Posterior vena cava (tissue), 2 donors: ENCODE measurements around the gene MRO. TPM values are rescaled to one million over a fixed set of nuclear protein-coding genes. Genes with fewer than 3 reads are reported as not detected.
"Not testable (repeated sequence)": the region's sequence is repeated elsewhere in the genome, so short reads cannot be mapped to it uniquely, and the experiment has no call there.

Experiments
- DNase-seq: peaks from one replicate; pipeline ENCODE4 v3.0.0-alpha.2; 2020; ENCODE audit warnings: low spot score
- intact Hi-C, 2 donors: fragments of 100-400 bp; cut with DNase I; formaldehyde crosslinking; loops; one replicate each; pipeline versions ENCODE4 v1.14.1 to v1.14.2; 2022 to 2023
- total RNA-seq, 2 donors: library from RNA; stranded (reverse); fragmentation: NEBNext Ultra II Directional; extraction: Animal tissue kit (Norgen Biotek cat#: 25700); gene quantifications; one replicate each; pipeline ENCODE4 v1.2.1, GENCODE V29; 2021
- donor health status: DM: yes; HTN: yes; CAD: no.
- donor health status: DM: yes; HTN: yes; CAD: no.

The MRO gene
- total RNA-seq, 2 donors from 2014 or later, result 1.4 to 2.3 TPM

GRCh38 chr18:50797142-50797541 lies 22.7 kb downstream of the MRO start:
- intact Hi-C loops, result no loop called here

DNA sequence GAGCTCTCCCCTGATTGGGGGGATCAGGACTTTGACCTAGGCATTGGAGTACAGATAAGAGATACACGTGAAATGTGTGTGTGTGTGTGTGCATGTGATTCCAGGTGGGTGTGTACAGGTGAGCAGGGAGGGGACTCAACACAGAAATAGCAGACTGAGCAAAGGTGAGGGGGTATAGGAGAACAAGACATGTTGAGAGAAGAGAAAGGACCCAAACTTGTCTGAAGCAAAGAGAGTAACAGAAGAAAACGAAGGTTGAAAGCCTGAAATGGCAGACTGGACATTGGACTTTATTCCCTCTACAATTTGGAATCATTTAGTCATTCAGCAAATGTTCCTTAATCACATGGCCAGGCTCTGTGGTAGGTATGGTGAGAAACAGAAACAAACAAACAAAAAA lies 23.3 kb downstream of the MRO start:
- intact Hi-C loops, result no loop called here
- no peak for DNase-seq

More at GRCh38 chr18:50797142-50797541, 22.7 kb downstream of the MRO start:
- no peak for DNase-seq

GRCh38 chr18:50793641-50794565 lies 25.9 kb downstream of the MRO start:
- intact Hi-C loops, result no loop called here
- DNase-seq, result no peak

GRCh38 chr18:50792885-50793284 lies 26.9 kb downstream of the MRO start:
- DNase-seq, result no peak
- intact Hi-C loops, result no loop called here

DNA sequence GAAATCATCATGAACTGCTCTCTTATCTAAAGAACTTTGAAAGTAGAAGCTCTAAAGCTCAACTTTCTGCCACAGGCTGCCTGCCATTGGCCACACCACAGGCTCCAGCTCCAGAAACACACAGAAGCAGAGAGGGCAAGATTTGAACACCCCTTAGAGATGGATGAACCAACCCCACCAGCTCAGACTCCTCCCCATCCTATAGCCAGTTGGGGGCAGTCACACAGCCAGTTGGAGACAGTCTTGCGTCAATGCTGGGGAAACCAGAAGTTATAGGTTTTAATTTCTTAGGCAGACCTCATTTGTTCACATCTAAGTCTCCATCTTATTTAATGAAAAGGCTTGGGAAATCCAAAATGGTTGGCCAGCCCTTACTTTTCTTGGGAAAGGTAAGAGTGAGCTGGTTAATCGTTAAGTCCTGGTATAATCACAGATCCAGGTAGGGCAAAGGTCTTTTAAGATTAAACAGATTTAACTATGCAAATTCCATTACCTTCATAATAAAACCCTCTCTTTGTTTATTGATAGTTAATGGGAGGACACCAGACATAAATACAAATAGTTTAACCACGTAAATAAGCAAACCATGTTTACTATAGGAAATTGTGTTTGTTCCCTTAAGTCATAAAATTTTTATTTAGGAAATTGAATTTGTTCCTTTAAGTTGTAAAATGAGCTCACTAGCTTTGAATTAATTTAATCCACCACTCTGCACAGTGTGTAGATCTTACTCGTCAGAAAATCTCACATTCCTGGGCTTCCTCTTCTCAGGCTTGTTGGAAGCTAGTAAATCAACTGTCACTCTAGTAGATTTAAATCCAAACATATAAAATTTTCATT lies 28.0 kb downstream of the MRO start:
- intact Hi-C loops, result no loop called here
- DNase-seq, result no peak

GRCh38 chr18:50790948-50791347 lies 28.9 kb downstream of the MRO start:
- DNase-seq, result no peak
- intact Hi-C loops, result no loop called here

DNA sequence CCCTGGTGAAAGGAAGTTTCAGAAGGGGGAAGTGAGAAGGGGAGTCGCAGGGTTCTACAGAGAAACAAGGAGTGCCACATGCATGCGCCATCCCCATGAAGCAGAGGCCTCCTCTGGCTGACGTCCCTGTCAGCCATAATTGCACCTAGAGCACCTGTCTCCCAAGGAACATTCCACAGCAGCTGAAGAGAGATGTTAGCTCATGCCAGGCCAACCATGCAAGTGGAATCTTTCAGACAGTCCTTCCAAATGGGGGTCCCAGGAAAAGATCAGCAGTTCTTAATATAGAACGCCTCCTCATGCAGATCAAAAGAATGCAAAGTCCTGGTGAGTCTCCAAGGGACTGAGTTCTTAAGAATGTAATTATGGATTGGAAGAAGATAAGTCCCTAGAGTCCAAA lies 29.6 kb downstream of the MRO start:
- intact Hi-C loops, result no loop called here
- no peak for DNase-seq

DNA sequence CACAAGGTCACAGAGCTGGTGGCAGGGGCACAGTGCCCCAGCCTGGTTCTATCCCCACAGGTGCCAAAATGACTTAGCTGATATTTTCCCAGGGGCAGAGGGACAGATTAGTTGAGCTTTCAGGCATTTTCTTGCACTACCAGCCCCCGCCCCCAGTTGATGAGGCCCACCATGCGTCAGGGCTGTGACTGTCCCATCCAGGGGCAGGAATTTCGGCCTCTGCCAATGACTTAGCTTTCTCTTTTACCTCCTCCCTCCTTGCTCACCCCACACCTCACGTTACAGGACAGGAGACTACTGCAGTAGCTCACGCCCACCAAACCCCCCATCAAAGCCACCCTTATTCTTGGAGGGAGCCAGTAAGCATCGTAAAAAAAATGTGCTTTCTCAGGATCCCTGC lies 31.5 kb downstream of the MRO start:
- no peak for DNase-seq
- intact Hi-C loops, result loop anchor here in 1 of 2 donors (10.0 kb wide), 1 partner anchor 283 kb away; no protein-coding TSS in a partner anchor

- intact Hi-C loops, result loop anchor here in 1 of 2 donors (10.0 kb wide), 1 partner anchor 282 kb away; no protein-coding TSS in a partner anchor
- DNase-seq, result no peak
Measured at GRCh38 chr18:50786864-50787263, 33.0 kb downstream of the MRO start.

DNA sequence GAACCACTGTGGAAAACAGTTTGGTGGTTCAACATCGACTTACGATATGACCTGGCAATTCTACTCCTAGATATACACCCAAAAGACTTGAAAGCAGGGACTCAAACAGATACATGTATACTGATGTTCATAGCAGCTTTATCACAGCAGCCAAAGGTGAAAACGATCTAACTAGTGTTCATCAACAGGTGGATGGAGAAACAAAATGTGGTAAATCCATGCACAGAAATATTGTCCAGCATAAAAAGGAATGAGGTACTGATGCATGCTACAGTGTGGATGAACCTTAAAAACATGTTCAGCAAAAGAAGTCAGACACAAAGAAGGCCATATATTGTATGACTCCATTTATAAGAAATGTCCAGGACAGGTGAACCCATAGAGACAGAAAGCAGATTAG lies 36.3 kb downstream of the MRO start:
- intact Hi-C loops, result loop anchor here in 1 of 2 donors (10.0 kb wide), 1 partner anchor 279 kb away; no protein-coding TSS in a partner anchor
- no peak for DNase-seq

DNA sequence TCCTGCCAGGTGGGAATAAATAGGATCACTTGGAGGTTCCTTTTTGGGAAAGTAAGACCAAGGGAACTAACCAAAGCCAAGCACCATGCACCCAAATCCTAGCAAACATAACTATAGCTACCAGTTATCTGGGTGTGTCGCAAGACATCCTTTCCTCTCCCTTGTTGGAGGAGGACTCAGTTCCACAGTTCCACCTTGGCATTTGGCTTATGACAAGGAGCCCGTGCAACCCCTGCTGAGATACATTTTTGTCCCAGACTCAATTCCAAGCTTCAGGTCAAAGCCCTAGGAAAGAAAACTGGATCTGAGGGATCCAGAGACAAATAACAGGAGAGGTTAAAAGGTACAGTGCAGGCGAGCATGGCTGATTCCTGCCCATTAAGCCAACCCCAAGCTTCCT lies 40.8 kb downstream of the MRO start:
- intact Hi-C loops, DNase-seq: not testable (repeated sequence)

GRCh38 chr18:50776383-50776782 lies 43.4 kb downstream of the MRO start:
- no peak for DNase-seq
- intact Hi-C loops, result no loop called here

GRCh38 chr18:50775726-50776125 lies 44.1 kb downstream of the MRO start:
- intact Hi-C loops, result no loop called here
- no peak for DNase-seq

DNA sequence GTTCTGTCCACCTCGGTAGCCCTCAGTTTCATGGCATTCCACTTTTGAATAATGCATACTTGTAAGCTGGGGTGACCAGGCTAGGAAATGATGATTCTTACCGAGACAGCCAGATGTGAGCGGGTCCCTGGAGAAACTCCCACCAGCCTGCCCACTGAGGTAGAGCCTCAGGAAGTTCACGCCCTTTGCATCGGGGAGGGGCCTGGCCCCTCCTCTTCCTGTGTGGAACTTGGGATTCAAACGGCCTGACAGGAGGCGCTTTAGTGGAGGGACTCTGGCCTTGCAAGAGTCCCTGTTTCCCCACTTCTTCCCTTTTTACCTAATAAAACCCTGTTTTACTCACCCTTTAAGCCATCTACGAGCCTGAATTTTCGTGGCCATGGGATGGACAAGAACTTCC lies 44.6 kb downstream of the MRO start:
- DNase-seq, result no peak
- intact Hi-C loops, result no loop called here

DNA sequence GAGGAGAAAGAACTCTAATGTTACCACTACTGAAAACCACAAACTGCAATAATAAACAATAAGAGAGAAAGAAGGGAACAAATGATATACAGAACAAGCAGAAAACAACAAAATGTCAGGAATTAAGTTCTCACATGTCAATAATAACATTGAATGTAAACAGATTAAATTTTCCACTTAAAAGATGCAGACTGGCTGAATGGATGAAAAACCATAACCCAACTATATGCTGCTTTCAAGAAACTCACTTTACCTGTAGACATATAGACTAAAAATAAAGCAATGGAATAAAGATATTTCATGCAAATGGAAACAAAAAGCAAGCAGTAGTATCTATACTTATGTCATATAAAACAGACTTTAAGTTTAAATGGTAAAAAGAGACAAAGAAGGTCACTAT lies 50.4 kb downstream of the MRO start:
- intact Hi-C loops, result no loop called here
- no peak for DNase-seq

GRCh38 chr18:50757358-50757757 lies 62.5 kb downstream of the MRO start:
- intact Hi-C loops, result no loop called here
- peak; percentile 87 for DNase-seq

- intact Hi-C loops, result no loop called here
- DNase-seq, result no peak
Measured at GRCh38 chr18:50754297-50754696, 65.5 kb downstream of the MRO start.

DNA sequence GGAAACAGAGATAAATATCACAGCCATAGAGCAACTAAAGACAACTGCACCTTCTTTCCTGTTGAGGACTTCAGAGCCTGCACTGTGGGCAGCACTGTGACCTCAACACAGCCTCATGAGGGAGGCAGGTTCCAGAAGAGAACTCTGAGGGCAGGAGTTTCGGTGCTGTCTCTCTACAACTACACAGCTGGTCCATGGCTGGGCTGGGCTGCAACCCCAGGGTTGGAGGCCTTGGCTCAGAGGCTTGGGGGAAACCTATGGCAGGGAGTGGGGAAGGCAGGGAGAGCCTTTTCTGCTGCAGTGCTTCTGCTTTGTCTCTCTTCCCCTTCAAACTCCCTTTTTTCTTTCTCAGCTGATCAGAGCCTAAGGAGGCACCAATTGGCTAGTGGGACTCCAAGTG lies 66.5 kb downstream of the MRO start:
- DNase-seq, result no peak
- intact Hi-C loops, result no loop called here

DNA sequence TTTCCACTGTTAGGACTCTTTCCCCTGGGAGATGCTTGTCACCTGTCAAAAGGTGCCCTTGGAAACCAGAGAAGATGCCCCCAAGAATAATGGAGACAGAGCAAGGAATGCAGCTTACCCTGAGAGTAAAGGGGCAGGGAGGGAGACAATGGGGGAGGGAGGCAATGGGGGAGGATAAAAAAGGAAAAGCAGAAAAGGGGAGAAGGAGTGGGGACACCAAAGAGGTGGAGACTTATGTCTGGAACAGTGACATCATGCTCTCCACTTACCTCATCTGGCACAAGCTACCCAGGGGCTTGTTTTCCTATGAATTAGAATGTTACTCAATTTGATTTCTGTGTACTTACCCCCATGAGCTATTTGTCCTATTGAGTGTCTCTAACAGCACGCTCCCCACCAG lies 67.9 kb downstream of the MRO start:
- intact Hi-C loops, result no loop called here
- DNase-seq, result no peak

GRCh38 chr18:50751490-50751889 lies 68.3 kb downstream of the MRO start:
- no peak for DNase-seq
- intact Hi-C loops, result no loop called here
